ENCODE data around the gene DGCR2. TPM values are rescaled to one million over a fixed set of nuclear protein-coding genes. Genes with fewer than 3 reads are reported as not detected.

Gene DGCR2
- total and polyA plus RNA-seq, 12 donors: 24.3 to 70.1 (median 51.9) TPM

- Histone ChIP-seq H3K27me3 (no peaks in the 10 kb centered on the region), H3K4me1 (replicated peaks in 1 of 2) (peaks cover 0 to 6% of the 10 kb centered on the region in 2 donors), H3K36me3 (replicated peaks in 1 of 2) (peaks cover 0 to 3% of the 10 kb centered on the region in 2 donors), H3K4me3 (no peak overlapping the region), H3K9me3 (replicated peaks in 1 of 3) (no peaks in the 10 kb centered on the region), H3K27ac (no peak overlapping the region)
- intact Hi-C loops (cut with DNase I): no loop called here
- 95 to 99% (median 98%) methylated on average over 4 of the region's 4 CpGs for WGBS, 4 donors
- TF ChIP-seq POLR2A (IDR thresholded peaks at IDR 0.05): no peak
- TF ChIP-seq CTCF (IDR thresholded peaks at IDR 0.05): no peak
- no peak for DNase-seq
Observed at GRCh38 chr22:19094393-19094997, 27.7 kb downstream of the DGCR2 start.

GRCh38 chr22:19092725-19093124 lies 29.5 kb downstream of the DGCR2 start:
- TF ChIP-seq POLR2A (IDR thresholded peaks at IDR 0.05) (no peak), CTCF (IDR thresholded peaks at IDR 0.05) (no peak)
- Histone ChIP-seq H3K4me3 (no peak overlapping the region), H3K4me1 (replicated peaks in 1 of 2) (peaks cover 0 to 5% of the 10 kb centered on the region in 2 donors), H3K27me3 (no peaks in the 10 kb centered on the region), H3K9me3 (replicated peaks in 1 of 3) (no peaks in the 10 kb centered on the region), H3K36me3 (replicated peaks in 1 of 2) (no peaks in the 10 kb centered on the region), H3K27ac (no peak overlapping the region)
- intact Hi-C loops (cut with DNase I): no loop called here
- WGBS, 4 donors: 88 to 91% (median 89%) methylated on average over 4 of the region's 4 CpGs
- DNase-seq: no peak

- no peaks in the 10 kb centered on the region for H3K36me3 ChIP-seq (replicated peaks in 1 of 2)
- H3K27me3 ChIP-seq: no peaks in the 10 kb centered on the region
- H3K4me1 ChIP-seq (replicated peaks in 1 of 2): peaks cover 10 to 11% of the 10 kb centered on the region in 2 donors
- no peak overlapping the region for H3K4me3 ChIP-seq
- intact Hi-C loops (cut with DNase I): no loop called here
- no peak for DNase-seq
- no peaks in the 10 kb centered on the region for H3K9me3 ChIP-seq (replicated peaks in 1 of 3)
- TF ChIP-seq CTCF (IDR thresholded peaks at IDR 0.05) (no peak), POLR2A (IDR thresholded peaks at IDR 0.05) (no peak)
- no peak overlapping the region for H3K27ac ChIP-seq
- WGBS, 4 donors: 61 to 96% (median 72%) methylated on average over 3 of the region's 3 CpGs
Observed at GRCh38 chr22:19090586-19091127, 31.6 kb downstream of the DGCR2 start.

DNA sequence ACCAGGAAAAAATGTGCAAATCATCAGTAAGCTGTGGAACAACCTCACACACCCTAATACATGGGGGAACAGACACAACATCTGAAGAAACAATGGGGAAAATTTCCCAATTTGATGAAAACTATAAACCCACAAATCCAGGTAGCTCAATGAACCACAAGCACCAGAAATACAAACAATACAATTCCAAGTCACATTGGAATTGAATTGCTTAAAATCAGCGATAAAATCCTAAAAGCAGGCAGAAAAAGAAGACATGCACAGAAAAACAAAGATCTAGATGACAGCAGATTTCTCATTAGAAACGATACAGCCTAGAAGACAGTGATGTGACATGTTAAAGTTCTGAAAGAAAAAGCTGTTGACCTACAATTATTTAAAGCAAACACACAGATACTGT lies 32.0 kb downstream of the DGCR2 start:
- intact Hi-C loops (cut with DNase I): no loop called here
- no peak for TF ChIP-seq POLR2A (IDR thresholded peaks at IDR 0.05)
- TF ChIP-seq CTCF (IDR thresholded peaks at IDR 0.05): no peak
- no peak overlapping the region for H3K4me3 ChIP-seq
- H3K27me3 ChIP-seq: no peaks in the 10 kb centered on the region
- DNase-seq: no peak
- no peak overlapping the region for H3K27ac ChIP-seq
- 86 to 96% (median 91%) methylated on average over 2 of the region's 2 CpGs for WGBS, 4 donors
- H3K9me3 ChIP-seq (replicated peaks in 1 of 3): no peaks in the 10 kb centered on the region
- H3K4me1 ChIP-seq (replicated peaks in 1 of 2): peaks cover 15 to 16% of the 10 kb centered on the region in 2 donors
- no peaks in the 10 kb centered on the region for H3K36me3 ChIP-seq (replicated peaks in 1 of 2)

Measured in adrenal gland (tissue), 12 donors.